Renal pelvis (tissue), 4 donors: ENCODE data around the gene AUH. TPM values are rescaled to one million over a fixed set of nuclear protein-coding genes. Genes with fewer than 3 reads are reported as not detected.

Experiments used
- DNase-seq: peaks from one replicate; pipeline ENCODE4 v3.0.0-alpha.2; 2013
- polyA plus RNA-seq, 3 donors: library from polyadenylated mRNA; unstranded; fragments of 120-200 nt; gene quantifications; one replicate each; pipeline ENCODE4 v1.2.1, GENCODE V29; 2013; ENCODE audit not compliant: insufficient read length in 3 of 3

Gene AUH
- polyA plus RNA-seq, 3 donors: 32.2 to 40.8 (median 40.3) TPM

DNA sequence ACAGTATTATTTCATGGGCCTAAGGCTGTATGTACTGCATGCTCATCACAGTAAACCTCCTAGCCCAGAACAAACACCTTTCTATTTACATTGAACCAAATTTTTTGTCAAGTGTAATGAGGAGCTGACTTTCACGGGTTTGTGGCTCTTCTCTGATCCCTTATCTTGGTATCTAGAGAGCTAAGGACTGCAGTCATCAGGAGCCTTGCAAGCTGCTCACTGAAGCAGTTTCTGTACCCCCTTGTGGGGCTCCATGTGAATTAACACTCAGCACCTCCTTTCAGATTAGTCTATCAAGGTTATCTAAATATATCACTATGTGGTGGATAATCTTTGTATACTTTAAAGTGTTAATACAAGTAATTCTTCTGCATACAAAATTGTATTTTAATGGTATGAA, 108.2 kb downstream of the AUH start:
- no peak for DNase-seq

DNA sequence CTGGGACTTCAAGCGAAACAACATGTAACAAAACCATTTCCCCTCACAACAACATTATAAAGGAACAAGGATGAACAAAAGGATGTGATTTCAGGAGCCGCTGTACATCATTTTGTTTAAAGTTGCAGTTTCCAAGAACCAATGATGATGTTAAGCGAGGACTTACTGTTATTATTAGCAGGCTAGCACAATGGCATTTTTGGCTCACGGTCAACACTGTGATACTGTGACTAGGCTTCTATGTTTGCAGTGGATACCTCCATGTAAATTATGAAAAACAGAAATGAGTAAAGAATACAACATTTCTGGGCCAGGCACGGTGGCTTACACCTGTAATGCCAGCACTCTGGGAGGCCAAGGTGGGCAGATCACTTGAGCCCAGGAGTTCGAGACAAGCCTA, 113.0 kb downstream of the AUH start:
- no peak for DNase-seq

DNA sequence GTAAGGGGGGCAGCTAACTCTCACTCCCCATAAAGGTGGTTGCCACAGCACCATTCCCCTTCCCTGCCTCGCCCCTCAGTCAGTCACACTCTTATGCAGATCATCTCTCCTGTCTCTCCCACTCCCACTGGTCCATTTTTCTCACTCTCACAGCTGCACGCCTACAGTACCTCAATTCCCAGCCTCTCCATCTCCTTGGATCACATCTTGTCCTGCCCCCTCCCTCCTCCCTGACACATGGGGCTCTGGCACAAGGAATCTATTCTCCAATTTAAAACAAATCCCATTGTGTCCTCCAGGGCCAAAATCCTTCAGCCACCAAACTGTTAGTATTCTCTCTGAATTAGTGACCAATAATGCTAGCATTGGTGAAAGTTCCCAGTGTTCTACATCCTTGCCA, 114.4 kb downstream of the AUH start:
- no peak for DNase-seq

DNA sequence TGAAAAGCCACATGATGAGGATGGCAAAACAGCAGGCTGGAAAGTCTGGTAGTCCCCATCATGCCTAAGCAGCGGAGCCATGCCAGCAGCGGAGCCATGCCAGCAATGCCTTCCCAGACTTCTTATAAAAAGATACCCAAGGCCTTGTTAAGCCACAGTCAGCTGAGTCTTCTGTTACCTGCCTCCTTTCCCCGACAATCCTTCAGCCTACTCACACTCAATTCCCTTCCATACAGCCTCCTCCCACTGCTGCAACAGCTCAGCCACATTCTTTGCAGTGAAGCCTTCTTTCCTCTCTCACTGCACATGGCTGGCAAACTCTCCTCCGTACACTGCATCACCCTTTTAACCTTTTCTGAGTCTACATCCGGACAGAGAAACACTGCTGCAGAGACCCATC, 114.9 kb downstream of the AUH start:
- DNase-seq: no peak

DNA sequence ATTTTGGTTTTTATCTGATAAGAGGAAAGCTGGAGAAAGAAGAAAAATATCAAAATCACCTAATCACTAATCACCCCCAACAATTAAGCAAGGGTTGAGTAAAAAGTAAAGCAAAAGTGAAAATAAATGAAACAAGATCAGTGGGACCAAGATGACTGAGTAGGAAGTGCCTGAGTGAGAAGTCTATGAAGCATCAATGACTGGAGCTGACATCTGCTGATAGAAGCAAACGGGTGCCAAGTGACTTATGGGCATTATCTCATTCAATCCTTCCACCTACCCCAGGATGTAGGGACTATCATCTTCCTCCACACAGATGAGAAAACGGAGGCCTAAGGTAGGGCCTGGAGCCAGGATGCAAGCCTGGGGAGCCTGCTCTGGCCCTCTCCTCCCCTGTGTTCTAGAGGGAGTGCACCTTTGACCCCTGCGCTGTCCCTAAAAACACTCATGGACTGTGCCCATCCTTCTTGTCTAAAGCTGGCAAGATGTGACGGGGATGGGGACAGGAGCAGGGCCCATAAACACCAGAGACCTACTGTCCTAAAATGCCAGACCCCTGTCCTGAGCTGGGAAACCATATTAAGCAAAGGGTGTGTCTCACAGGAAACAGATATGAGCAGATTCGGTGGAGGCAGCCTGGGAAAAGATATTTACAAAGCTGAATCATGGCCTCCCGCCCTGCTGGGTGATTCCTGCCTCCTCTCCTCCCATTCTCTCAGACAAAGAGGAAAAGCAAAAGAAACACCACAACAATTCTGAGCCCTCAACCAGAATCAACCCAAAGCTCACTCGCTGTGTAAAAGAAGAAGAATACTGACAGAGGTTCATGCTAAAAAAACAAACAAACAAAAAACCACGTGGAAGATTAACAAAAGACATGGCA, 116.0 kb downstream of the AUH start:
- no peak for DNase-seq

DNA sequence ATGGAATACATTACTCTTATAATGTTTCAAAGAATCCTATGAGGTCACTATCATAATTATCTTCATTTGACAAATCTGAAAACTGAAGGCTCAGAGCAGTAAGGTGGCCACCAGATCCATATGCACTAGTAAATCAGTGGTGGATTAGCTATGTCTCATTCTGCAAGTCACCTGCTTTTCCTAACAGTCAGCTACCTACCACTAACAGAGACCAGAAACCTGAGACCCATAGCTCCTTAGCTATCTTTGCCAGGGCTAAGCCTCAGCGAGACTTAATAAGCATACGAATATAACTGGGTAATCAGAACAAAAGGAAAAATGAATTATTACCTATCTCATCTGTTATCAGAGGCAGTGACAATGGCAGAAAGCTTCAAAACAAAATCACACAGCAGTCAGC, 118.7 kb downstream of the AUH start:
- DNase-seq: no peak

DNA sequence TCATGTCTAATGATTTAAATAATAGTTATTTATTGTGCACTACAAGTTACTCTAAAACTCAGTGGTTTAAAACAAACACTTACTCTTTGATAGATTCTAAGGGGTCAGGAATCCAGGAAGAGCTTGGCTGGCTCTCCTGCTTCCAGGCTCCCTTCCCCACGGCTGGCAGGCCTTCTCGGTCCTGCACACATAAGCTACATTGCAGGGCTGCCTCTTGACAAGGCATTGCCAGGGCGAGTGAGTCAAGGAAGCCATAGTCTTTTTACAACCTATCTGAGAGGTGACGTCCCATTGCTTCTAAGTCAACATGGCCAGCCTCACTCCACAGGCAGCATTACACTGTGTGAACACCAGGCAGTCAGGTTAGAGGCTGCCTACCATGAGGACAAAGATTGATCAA, 119.8 kb downstream of the AUH start:
- DNase-seq: no peak

DNA sequence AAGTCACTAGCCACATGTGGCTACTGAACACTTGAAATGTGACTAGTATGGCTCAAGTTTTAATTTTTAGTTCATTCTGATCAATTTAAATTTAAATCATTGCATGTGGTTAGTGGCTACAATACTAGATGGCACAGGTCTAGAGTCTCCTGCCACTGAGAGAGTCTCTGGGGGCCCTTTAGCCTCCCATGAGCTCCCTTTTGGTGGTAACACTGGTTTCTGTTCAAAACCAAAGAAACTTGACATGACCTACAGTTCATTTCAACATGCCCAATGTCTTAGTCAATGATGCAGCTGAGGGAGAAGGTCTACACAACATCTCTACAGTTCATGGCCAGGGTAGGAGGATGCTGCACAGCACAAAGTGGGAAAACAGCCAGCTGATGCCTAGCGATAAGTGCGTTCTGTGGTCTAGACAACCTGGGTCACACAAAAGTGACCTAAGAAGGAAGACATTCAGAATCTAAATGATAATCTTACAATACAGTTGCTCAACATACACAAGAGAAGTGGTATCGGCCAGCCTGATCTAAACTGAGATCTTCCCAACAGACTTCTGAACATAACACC, 121.0 kb downstream of the AUH start:
- DNase-seq: no peak

DNA sequence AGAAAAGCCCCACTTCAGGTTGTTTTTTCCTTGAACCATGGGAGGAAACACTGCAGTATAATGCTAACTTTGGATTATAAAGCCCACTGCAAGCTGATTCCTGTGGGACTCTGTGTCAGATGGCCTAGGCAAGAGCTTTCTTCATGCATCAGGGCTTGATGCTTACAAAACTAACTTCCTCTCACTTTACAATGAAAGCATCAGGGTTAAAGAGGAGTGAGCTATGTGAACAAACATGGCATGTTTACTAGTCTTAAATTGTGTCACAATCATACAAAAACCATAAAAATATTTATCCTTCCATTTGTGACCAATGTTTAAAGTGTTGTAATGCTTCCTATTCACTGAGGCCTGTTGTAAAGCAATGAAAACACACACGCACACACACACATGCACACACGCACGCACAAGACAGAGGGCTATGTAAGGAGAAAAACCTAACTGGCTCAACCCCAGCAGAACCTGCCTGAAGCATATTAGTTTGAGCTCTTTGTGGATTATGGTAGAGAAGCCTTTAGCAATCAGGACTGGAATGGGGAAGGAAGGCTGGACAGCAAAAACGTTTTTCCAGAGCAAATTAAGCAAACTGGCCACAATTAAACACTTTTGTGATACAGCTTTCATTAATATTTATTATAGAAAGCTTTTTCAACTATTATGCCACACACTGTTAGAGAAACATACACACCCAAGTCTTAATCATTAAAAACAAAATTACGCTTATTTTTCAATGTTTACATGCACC, 122.2 kb downstream of the AUH start:
- no peak for DNase-seq

DNA sequence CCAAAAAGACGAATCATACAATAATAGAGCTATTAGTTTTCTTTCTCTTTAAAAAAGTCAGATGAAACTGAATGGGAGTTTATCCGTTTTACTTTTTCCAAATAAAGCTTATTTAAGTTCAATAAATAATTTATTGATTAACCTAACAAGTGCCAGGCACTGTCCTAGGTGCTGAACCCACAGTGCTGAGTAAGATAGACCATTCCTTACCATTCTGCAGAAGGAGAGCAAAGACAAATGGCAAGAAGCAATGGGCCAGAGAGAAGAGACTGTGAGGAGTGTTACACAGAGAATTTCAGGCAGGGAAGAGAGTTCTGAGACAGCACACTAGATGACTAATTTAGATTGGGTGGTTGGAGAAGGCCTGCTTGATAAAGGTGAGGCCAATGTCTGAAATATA, 127.2 kb downstream of the AUH start:
- no peak for DNase-seq

DNA sequence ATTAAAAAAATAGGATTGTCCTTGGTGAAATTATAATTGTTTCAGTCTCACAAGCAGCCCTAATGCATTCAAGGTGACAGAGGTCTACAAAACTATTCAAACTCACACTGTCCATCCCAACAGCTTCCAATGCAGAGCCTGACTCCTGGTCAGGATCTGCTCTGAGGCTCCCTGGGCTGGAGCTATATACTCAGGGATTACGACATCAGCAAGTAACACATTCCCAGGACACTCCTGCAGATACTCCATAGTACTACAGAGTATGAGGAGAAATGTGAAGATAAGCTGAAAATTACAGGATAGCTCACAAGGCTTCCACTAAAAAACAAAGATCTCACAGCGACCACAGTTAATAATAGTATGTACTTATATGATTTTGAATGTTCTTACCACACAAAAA, 130.1 kb downstream of the AUH start:
- no peak for DNase-seq

DNA sequence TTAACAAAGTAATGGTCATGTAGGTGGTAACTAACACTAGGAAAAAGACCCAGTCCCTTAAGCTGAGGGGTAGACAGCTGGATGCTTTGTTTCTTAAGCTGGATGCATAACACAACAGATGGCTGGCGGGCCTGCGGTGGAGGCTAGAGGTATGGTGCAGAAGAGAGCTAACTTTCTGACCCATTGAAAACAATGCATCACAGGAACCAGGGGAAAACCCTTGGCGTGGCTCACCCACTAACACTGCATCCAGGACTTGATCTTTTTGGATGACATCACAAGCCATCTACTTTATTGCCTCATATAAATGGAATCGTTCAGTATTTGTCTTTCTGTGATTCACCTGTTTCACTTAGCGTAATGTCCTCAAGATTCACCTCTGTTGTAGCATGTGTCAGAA, 138.7 kb downstream of the AUH start:
- DNase-seq: no peak

DNA sequence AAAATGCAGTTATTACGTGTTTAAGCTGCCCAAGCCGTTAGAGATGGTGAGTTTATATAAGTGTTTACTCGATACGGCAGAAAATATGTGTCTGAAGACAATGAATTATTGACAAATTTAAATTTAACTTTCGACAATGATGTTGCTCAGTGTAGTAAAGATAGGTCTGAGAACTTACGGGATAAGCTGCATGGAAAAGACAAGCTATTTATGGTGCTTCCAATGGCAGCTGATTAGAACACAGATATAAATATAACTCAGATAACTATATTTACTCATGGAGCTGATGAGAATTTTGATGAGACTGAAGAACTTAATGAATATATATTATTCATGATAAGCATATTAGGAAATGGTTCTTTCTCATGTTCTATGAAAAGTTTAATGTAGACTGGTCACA, 139.3 kb downstream of the AUH start:
- DNase-seq: no peak

DNA sequence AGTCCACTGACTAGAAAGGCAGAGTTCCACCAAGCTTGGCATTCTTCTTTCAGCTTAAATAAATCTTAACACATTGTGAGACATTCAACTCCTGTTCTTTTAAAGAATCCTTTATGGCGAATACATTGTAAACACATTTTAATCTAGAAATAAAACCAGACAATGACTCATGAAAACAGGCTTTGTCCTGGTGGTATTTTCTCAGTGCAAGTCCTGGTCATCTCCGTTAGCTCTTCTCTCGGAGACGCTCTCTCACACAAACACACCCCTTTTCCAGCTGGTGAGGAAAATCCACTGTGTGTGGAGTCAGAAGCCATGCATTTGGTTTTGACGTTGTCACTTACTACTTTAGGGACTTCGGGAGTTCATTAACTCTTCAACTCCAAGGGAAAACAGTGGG, 140.4 kb downstream of the AUH start:
- DNase-seq: no peak

DNA sequence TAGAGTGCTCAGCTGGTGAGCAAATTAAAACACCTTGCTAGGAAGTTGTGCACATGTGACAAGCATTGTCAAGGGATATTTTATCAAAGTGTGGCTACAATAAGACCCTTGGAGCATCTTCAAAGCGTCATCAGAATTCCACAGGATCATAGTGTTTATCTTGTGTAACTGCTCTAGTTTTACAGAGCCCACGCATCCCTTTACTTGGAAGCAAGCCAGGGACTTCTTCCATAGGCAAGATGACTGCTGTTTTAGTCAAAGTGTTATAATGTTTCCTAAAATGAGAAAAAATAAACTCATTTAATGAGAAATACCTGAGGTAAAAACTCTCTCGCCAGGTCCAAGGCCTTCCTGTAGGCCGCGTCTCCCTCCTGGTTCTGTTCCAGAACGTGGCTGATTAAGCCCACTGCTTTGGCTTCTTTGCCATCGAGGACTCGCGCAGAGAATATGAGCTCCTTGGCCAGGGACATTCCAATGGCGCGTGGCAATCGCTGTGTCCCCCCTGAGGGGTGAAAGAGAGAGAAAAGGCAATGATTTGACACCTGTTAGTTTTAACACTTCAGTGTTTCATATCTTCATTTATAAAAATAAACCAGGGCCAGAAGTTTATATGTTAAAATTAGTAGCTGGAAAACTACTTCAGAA, 141.1 kb downstream of the AUH start:
- DNase-seq: no peak

DNA sequence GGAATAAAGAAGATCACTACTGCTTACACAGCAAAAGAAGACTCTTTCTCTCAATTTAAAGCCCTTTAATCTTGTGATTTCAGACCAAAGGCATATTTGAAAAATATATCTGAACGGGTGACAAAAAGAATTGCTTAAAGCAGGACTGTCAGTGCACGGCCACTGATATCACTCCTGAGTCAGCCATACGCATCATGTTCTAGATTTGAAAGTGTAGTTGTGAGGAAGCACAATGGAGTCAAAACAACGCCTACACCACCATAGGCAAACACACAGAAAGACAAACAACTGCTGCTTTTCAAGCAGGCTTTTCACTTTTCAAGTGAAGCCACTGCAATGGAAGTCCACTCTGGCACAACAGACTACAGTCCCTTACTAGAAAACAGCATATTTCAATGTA, 141.7 kb downstream of the AUH start:
- DNase-seq: no peak

DNA sequence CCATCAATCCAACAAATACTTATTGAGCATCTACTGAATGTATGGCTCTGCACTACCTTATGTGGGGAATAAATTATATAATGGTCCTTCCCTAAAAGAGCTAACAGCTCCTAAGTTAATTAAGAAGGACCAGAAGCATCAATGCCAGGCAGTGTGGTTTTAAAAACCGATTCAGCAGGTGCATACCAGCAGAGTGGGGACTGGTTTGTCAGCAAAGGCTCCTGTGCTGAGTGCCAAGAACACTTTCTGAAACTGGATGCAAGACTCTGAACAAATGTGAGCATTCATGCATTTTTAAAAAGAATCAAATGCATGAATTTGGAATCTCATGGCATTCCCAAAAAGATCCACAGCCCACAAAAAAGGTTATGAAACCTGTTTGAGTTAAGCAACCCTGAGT, 142.2 kb downstream of the AUH start:
- DNase-seq: no peak

DNA sequence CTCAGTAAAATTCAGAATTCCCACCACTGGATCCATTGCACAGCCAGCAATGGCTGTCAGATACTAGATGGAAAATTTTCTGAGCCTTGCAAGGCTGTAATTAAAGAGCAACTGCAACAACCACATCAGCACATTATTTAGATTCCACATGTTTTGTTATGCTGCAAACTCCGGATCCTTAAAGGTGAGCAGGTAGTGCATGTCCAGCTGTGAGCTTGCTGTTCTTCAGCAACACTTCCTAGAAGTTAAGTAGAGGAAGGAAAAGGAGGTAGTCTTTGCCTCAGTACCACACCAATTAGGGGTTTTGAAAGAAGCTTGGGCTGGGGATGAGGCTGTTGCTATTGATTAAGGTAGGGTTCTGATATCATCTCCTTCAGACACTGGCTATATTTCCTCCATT, 144.3 kb downstream of the AUH start:
- DNase-seq: no peak

DNA sequence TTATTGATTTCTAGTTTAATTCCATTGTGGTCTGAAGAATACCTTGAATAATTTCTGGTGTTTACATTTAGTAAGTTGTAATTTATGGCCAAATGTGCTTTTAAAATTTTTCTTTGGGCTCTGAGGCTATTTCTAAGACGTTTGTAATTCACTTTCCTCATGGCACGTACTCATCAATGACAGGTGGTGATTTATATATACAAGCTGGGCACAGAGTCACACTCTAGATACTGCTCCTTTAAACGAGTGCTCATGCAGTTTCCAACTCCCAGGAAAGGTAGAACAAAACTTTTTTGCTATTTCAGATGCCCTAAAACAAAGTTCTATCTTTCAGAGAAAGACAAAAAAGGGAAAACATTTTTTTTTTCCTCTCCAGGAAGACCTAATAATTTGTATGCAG, 146.9 kb downstream of the AUH start:
- no peak for DNase-seq

DNA sequence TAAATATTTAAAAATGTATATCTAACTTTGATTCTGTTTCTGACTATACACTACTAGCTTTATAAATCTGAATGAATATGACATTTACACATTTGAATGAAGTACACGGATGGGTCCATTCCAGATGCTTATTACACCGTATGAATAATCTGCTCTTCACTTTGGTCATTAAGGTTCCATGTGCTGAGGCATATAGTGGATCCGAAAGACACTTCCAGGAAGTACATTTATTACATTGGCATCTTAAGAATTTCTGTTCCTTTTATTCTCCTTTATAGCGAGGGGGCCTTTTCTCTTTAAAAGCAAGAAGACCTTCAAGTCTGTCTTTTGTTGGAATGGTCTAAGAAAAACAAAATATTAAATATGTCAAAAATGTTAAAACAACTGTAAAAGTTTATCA, 147.6 kb downstream of the AUH start:
- no peak for DNase-seq

DNA sequence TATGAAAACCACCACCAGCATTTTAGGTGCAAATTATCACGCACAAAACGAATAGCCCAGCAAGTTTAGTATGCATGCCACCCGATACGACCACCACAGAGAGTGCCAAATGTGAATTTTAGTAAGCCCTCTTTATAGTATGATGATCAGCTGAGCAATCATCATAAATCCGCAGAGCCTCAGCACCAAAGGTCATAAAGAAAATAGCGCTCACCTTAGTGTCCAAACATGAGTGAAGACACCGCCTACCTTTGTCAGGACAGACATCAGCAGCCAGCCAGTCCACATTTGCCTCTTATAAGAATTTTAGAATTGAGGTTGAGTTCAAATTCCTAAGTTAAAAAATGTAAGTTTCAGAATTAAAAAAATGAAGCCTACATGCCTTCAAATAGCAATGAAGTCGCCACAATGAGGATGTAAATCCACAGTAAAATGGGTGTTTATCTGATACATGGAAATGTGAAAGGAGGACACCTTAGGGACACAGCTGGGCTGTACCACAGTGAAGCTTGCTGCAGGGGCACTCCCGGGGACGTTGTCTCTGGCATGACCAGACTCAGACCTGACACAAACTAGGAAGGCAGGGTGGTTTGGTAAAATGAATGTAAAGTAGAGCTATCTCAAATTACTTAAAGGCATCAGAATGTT, 149.0 kb downstream of the AUH start:
- no peak for DNase-seq

DNA sequence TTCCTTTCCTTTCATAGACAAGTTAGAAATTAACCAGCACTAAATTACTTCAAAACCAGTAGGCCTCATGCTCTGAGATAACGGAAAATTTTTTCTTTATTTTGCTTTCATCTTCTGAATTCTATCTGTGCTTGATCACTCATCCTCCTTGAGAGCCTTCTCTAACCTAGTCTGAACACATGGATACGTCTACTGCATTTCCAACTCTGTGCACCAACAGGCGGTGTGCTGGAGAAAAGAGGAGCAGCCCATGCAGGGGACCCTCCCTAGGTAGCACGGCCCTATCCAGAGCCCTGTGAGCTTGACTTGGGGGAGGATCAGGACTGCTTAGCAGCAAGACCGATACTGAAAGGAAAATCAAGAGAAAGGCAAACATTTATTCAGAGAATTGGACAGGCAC, 149.8 kb downstream of the AUH start:
- no peak for DNase-seq
